Measurements from ENCODE around the gene ZNF140.

Gene ZNF140

DNA sequence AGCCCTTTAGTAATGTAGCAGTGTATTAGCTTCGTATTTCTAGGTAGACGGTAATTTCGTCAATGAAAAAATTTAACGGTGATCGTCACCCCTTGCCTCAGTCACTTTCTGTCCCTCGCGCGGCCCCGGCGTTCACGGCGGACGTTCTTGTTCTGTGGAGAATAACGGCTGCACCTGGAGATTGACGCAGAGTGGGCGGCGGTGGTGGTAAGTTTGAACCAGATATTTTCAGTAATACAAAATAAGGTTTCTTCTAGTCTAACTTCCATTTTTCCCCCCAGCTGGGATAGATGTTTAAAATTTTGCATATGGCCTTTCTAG lies 50.0 kb downstream of the ZNF140 start:
- peak; percentile 12 to 18 (median 14) for DNase-seq

GRCh38 chr12:133135747-133136146 lies 55.0 kb downstream of the ZNF140 start:
- no peak for DNase-seq

DNA sequence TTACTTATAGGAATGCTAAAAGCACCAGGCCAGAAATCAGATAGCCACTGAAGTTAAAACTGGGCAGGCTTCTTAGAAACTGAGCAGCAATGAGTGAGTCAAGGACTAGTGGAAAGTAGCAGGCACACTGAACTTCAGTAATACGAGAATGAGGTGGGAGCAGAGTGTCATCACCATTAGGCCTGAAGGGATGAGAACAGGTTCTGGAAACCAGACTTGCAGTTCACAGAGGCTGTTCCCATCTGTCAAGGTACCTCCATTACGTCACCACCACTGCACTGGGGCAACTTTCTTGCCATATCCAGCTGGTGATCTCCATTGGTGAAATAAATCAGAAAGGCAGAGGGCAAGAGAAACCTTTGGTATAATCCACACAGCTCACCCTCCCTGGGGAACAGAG lies 65.3 kb downstream of the ZNF140 start:
- no peak for DNase-seq

DNA sequence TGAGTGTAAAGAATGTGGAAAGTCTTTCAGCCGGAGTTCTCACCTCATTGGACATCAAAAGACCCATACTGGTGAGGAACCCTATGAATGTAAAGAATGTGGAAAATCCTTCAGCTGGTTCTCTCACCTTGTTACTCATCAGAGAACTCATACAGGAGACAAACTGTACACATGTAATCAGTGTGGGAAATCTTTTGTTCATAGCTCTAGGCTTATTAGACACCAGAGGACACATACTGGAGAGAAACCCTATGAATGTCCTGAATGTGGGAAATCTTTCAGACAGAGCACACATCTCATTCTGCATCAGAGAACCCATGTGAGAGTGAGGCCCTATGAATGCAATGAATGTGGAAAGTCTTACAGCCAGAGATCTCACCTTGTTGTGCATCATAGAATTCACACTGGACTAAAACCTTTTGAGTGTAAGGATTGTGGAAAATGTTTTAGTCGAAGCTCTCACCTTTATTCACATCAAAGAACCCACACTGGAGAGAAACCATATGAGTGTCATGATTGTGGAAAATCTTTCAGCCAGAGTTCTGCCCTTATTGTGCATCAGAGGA lies 75.5 kb downstream of the ZNF140 start:
- DNase-seq, result no peak

All from activated CD4-positive, CD25-positive, alpha-beta regulatory T cell (primary cell).